ENCODE results near the gene PCLO. TPM values are rescaled to one million over a fixed set of nuclear protein-coding genes. Genes with fewer than 3 reads are reported as not detected.

Gene PCLO
- total RNA-seq, 1 experiment from 2014 or later = 3.1 TPM

DNA sequence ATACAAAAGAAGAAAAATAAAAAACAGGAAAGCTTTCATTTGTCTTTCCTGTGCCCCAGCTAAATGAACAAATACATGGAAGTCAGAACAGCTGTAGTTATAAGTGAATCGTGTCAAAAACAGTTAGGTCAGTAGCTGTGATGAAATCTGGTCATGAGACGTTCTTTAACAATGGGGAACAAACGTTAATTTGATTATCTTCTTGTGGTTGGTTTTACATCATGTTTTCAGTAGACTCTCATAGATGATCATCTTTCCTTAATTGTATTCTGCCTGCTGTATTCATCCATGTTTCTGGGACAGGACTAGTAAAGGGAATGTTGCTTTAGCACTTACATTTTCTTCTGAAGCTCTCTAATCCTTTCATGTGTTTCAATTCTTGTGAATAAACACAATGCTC lies 97.0 kb downstream of the PCLO start:
- Histone ChIP-seq H2BK12ac (ENCODE audit: insufficient read length, low read depth, low read length) (no peak overlapping the region), H3K18ac (ENCODE audit: insufficient read length, low read depth, low read length) (no peak overlapping the region), H3K79me2 (ENCODE audit: insufficient read depth, low read length) (no peaks in the 10 kb centered on the region), H4K5ac (ENCODE audit: insufficient read length, low read depth, low read length) (no peak overlapping the region), H3K4ac (ENCODE audit: low read depth, low read length) (no peak overlapping the region), H3K23me2 (ENCODE audit: insufficient read length, low read depth, low read length, poor library complexity, severe bottlenecking) (no peaks in the 10 kb centered on the region), H2AK5ac (ENCODE audit: insufficient read length, low read length) (no peak overlapping the region), H3T11ph (ENCODE audit: low read length) (no peak overlapping the region), H3K79me1 (ENCODE audit: insufficient read depth, low read depth, low read length, poor library complexity, severe bottlenecking) (no peaks in the 10 kb centered on the region), H3K9me3 (ENCODE audit: control insufficient read depth, low read depth, low read length) (no peaks in the 10 kb centered on the region), H2BK5ac (ENCODE audit: insufficient read length, low read length) (no peak overlapping the region), H3K56ac (ENCODE audit: insufficient read length, low read depth, low read length) (no peak overlapping the region), H3K9ac (ENCODE audit: extremely low read depth, insufficient read length, low read length) (no peak overlapping the region), H4K20me1 (ENCODE audit: control insufficient read depth, insufficient read depth, insufficient read length) (no peaks in the 10 kb centered on the region), H4K91ac (ENCODE audit: insufficient read length, low read depth, low read length) (no peak overlapping the region), H3K27ac (ENCODE audit: insufficient read length, low read depth, low read length) (no peak overlapping the region), H3K14ac (ENCODE audit: insufficient read depth, low read length) (no peak overlapping the region), H3K27me3 (ENCODE audit: insufficient read depth, low read length) (no peaks in the 10 kb centered on the region), H3K23ac (ENCODE audit: insufficient read length, low read depth, low read length) (no peak overlapping the region), H4K8ac (replicated peaks; ENCODE audit: insufficient read length, low read depth, low read length) (no peak overlapping the region), H2BK120ac (ENCODE audit: low read depth, low read length, poor library complexity, severe bottlenecking) (no peak overlapping the region), H2AFZ (ENCODE audit: low read length) (no peak overlapping the region), H2BK20ac (ENCODE audit: low read depth, low read length, poor library complexity, severe bottlenecking) (no peak overlapping the region), H2BK15ac (ENCODE audit: low read depth, low read length) (no peak overlapping the region), H3K4me2 (ENCODE audit: insufficient read depth, insufficient read length, low read length) (no peak overlapping the region), H3K4me1 (ENCODE audit: insufficient read depth, low read length) (no peaks in the 10 kb centered on the region)
- TF ChIP-seq, protein P1, sequence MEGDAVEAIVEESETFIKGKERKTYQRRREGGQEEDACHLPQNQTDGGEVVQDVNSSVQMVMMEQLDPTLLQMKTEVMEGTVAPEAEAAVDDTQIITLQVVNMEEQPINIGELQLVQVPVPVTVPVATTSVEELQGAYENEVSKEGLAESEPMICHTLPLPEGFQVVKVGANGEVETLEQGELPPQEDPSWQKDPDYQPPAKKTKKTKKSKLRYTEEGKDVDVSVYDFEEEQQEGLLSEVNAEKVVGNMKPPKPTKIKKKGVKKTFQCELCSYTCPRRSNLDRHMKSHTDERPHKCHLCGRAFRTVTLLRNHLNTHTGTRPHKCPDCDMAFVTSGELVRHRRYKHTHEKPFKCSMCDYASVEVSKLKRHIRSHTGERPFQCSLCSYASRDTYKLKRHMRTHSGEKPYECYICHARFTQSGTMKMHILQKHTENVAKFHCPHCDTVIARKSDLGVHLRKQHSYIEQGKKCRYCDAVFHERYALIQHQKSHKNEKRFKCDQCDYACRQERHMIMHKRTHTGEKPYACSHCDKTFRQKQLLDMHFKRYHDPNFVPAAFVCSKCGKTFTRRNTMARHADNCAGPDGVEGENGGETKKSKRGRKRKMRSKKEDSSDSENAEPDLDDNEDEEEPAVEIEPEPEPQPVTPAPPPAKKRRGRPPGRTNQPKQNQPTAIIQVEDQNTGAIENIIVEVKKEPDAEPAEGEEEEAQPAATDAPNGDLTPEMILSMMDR (conservative IDR thresholded peaks at IDR 0.05) = no peak
- Mint-ChIP-seq H3K27ac (no peak overlapping the region; a peak in 1 of 7 replicates), H3K9me3 (no peaks in the 10 kb centered on the region), H3K36me3 (ENCODE audit: insufficient read depth in 1 of 3, low read depth in 3 of 3) (no peaks in the 10 kb centered on the region), H3K27me3 (ENCODE audit: low read depth) (no peaks in the 10 kb centered on the region), H3K4me3 (no peak overlapping the region), H3K4me1 (peaks cover 0 to 3% of the 10 kb centered on the region in 2 experiments; a peak in 1 of 4 replicates)
- DNase-seq = no peak
- no CpG with 5 or more reads among the region's 3 CpGs for WGBS (ENCODE audit: extremely low coverage, insufficient read length, low lambda C conversion rate)
